ENCODE results near the gene DPM2.

Gene DPM2

DNA sequence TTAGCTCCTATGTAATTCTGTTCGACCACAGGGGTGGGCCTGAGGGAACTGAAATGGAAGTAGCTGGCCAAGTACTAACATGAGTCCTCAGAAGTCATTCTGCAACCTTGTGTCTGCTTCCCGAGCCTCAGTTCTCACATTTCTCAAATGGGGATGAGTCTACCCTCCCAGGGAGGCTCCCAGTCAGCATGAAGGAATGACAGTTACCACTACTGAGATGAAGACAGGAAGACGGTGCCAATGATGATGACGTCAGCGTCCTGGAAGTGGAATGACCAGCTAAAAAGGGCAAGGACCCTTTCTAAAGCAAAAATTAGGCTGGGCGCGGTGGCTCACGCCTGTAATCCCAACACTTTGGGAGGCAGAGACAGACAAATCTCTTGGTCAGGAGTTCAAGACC lies 13.9 kb downstream of the DPM2 start:
- in situ Hi-C loops (cut with MboI; ENCODE audit: low sequenced_read_pairs) = loop anchor here (25.0 kb wide), 2 partner anchors 411 to 711 kb away; no protein-coding TSS in a partner anchor

DNA sequence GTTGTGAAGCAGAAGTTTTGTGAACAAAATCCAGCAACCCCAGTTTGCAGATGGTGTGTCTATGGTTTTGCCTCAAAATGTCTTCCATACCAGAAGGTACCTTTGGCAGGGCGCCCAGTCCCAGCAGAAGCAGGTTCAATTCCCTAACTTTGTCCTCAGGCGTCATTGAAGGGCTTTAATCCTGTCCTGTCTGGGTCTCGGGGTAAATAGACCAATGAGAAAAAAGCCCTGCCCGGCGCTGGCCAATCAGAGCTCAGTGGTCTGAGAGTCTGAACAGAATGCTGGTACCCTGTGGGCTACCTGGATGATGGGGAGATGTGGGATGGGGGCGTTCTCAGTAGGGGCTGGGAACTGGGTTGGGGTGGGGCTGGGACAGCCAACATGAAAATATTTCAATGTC lies 14.6 kb downstream of the DPM2 start:
- in situ Hi-C loops (cut with MboI; ENCODE audit: low sequenced_read_pairs) = loop anchor here (25.0 kb wide), 2 partner anchors 411 to 711 kb away; no protein-coding TSS in a partner anchor

- in situ Hi-C loops (cut with MboI; ENCODE audit: low sequenced_read_pairs) = loop anchor here (25.0 kb wide), 2 partner anchors 409 to 709 kb away; no protein-coding TSS in a partner anchor
These were observed 16.0 kb downstream of the DPM2 start for GRCh38 chr9:127921557-127922120.

DNA sequence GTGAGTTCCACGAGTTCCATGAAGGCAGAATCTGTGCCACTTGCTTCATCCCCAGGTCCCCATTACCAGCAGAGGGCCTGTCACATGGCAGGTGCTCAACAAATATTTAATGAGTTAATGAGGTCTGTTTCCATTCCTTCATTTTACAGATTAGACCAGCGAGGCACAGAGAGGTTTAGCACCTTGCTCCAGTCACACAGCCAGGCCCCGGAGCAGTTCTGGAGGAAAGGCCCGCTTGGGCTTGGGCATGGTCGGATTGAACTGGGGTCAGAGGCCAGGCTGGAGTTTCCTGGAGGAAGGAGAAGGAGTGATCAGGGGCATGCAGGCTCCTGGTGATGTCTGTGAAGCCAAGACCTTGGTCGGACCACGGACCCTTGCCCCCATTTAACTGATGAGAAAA lies 16.9 kb downstream of the DPM2 start:
- in situ Hi-C loops (cut with MboI; ENCODE audit: low sequenced_read_pairs) = loop anchor here (25.0 kb wide), 2 partner anchors 408 to 708 kb away; no protein-coding TSS in a partner anchor

DNA sequence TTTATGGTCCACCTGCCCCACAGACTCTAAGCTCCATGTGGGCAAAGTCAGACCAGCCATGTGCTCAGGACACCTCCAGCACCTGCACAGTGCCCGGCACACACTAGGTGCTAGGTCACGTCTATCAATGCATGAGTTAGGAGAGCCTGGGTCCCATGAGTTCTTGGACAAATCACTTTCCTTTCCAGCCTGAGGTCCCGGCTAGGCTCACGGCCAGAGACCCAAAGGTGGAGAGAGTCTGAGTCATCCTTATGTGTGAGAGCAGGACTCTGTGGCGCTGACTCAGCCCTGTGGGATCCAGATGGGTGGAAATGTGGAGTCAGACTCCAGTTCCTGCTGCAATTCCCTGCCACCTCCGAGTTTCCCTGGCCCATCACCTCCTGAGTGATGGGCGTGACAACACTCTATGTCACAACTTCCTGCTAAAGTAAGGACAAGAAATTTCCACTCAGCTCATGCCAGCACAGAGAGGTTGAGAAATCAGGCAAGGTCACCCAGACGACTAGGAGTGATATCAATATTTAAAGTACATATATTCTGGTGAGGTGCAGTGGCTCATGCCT lies 18.3 kb downstream of the DPM2 start:
- in situ Hi-C loops (cut with MboI; ENCODE audit: low sequenced_read_pairs) = loop anchor here (25.0 kb wide), 2 partner anchors 407 to 707 kb away; no protein-coding TSS in a partner anchor

DNA sequence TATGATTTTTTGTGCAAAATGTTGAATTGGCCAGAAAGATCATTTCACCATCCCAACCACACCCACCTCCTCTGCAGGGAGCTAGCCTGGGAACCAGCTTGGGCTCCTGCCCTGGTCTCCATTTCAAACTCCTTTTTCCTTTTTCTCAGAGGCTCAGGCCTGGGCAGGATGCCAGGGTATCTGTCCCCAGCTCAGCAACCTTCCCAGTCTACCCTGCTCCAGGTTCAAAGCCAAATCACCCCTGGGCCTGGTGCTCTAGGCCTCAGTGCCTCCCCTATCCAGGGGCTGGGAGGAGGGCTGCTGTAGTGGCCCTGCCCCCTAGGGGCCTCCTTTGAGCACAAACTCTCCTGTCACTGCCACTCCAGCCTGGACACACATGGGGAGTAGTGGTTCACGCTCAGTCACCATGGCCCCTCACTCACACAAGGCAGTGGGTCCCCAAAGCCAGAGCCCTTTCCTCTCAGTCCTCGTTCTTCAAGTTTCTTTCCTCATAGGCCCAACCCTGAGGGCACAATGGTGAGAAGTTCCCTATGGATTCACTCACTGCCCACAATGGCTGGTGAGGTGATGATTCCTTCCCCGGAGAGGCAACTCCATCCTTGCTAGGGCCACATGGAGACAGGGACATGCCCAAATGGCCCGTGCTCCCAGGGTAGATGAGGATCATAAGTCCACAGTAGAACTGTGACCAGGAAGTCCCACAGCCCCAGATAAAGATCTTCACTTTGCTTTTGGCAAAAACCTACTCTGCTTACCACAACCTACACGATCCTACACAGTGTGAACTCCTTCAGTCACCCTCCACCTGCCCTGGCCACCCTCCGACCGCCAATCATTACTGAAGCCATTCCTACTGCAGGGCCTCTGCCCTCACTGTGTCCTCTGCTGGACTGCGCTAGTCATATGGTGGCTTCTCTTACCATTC lies 19.2 kb downstream of the DPM2 start:
- in situ Hi-C loops (cut with MboI; ENCODE audit: low sequenced_read_pairs) = loop anchor here (25.0 kb wide), 2 partner anchors 406 to 706 kb away; no protein-coding TSS in a partner anchor

DNA sequence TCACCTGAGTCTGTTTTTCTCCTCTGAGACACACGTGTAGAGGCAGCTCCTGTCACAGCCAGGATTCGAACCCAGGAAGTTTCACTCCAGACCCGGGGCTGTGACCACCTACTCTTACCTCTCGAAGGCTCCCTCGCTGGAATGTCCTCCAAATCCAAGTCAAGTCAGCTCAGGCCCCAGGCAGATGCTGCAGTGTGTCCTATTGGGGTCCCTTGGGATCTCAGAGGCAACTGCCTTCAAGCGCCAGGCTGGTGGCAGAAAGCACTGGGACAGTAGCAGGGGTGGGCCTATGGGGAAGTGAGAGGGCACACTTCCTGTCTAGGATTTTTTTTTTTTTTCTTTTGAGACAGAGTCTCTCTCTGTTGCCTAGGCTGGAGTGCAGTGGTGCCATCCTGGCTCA lies 20.1 kb downstream of the DPM2 start:
- in situ Hi-C loops (cut with MboI; ENCODE audit: low sequenced_read_pairs) = loop anchor here (25.0 kb wide), 2 partner anchors 405 to 705 kb away; no protein-coding TSS in a partner anchor

DNA sequence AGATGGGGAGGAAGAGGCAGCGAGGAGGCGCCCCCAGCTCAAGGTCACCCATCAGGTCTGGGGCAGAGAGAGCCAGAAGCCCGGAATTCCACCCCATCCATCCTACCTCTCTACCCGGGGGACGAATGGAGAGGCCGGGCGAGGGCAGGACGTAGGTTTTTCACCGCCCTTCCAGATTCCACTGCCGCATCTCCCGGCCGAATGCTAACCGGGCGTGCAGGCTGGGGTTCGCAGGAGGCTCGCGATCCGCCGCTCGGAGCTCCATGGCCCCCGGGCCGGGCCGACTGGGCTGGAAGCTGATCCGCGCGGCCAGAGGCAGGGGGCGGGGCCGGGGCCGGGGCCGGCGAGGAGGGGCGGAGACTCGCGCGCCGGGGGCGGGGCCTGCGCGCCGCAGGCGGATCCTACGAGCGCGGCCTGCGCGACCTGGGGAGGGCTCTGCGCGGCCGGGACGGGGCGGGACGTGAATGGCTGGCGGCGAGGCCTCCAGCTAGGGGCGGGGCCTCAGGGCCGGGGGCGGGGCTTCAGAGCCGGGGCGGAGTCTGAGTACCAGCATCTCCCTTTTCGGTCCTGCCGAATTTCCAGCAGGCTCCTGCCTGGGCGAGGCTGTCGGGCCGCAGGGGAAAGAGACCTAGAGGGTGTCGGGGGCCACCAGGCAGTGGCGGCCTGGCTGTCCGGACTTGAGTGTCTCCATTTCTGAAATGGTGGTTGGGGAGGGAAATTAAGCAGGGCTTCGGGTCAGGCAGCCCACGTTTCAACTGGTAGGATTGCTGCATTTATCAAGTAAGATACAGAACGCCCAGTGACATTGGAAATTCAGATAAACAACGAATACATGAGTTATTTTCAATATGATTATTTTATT lies 20.7 kb downstream of the DPM2 start, which contains the start of gene ST6GALNAC4:
Gene ST6GALNAC4, minus strand, starts transcription at position 322 of the 862 bp plus-strand sequence. CDS start 622 bp downstream, outside the sequence.
- in situ Hi-C loops (cut with MboI; ENCODE audit: low sequenced_read_pairs) = loop anchor here (25.0 kb wide), 2 partner anchors 405 to 705 kb away; no protein-coding TSS in a partner anchor

- in situ Hi-C loops (cut with MboI; ENCODE audit: low sequenced_read_pairs) = loop anchor here (25.0 kb wide), 2 partner anchors 404 to 704 kb away; no protein-coding TSS in a partner anchor
These were observed 21.6 kb downstream of the DPM2 start for GRCh38 chr9:127915801-127916719.

- in situ Hi-C loops (cut with MboI; ENCODE audit: low sequenced_read_pairs) = loop anchor here (25.0 kb wide), 2 partner anchors 403 to 703 kb away; no protein-coding TSS in a partner anchor
These were observed 22.3 kb downstream of the DPM2 start for GRCh38 chr9:127915325-127915752.

GRCh38 chr9:127913682-127914081 lies 24.0 kb downstream of the DPM2 start:
- in situ Hi-C loops (cut with MboI; ENCODE audit: low sequenced_read_pairs) = loop anchor here (25.0 kb wide), 2 partner anchors 401 to 701 kb away; no protein-coding TSS in a partner anchor

- in situ Hi-C loops (cut with MboI; ENCODE audit: low sequenced_read_pairs) = loop anchor here (25.0 kb wide), 2 partner anchors 401 to 701 kb away; no protein-coding TSS in a partner anchor
These were observed 24.8 kb downstream of the DPM2 start for GRCh38 chr9:127912882-127913281.

- in situ Hi-C loops (cut with MboI; ENCODE audit: low sequenced_read_pairs) = loop anchor here (25.0 kb wide), 2 partner anchors 400 to 700 kb away; no protein-coding TSS in a partner anchor
These were observed 25.4 kb downstream of the DPM2 start for GRCh38 chr9:127912296-127912695.

DNA sequence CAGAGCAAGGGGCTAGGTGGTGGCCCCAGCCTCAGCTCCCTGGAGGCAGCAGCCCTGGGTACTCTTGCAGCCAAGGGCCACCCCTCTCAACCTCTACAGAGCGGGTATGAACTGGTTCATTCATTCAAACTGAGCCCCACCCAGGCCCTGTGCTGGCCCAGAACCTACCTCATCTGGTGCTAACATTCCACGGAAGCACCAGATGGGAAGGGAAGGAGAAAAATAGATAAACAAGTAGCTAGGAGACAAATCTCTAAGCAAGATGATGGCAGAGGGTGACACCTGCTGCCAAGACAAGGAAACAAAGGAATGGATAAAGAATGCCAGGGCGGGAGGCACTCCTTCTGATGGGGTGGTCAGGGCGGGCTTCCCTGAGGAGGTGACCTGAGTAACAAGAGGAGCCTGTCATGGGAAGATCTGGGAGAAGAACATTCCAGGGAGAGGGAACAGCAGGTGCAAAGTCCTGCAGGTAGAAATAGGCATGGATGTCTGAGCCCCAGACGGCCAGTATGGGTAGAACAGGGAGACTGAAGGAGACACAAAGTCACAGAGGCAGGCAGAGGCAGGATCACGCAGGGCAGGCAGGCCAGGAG lies 26.9 kb downstream of the DPM2 start:
- in situ Hi-C loops (cut with MboI; ENCODE audit: low sequenced_read_pairs) = loop anchor here (25.0 kb wide), 2 partner anchors 398 to 698 kb away; no protein-coding TSS in a partner anchor

DNA sequence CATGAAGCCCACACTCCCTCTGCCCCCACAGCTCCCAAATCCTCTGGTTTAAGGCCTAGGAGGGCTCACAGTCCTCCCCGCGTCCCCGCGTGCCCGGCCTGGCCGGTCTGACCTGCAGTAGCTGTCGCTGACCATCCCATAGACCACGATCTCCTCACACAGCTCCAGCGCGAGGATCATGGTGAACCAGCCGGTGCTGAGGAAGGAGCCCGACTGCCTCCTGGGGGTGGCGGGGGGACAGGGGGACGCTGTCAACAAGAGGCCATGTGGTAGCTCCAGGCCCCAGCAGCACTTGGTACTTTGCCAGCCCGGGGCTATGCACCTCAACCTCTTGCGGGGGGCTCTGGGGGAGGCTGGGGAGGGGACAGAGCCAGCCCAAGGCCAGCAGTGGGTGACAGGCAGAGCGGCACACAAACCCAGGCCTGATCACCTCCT lies 27.8 kb downstream of the DPM2 start:
- in situ Hi-C loops (cut with MboI; ENCODE audit: low sequenced_read_pairs) = loop anchor here (25.0 kb wide), 2 partner anchors 398 to 698 kb away; no protein-coding TSS in a partner anchor

- in situ Hi-C loops (cut with MboI; ENCODE audit: low sequenced_read_pairs) = loop anchor here (25.0 kb wide), 2 partner anchors 396 to 696 kb away; no protein-coding TSS in a partner anchor
These were observed 29.1 kb downstream of the DPM2 start for GRCh38 chr9:127908660-127908926.

DNA sequence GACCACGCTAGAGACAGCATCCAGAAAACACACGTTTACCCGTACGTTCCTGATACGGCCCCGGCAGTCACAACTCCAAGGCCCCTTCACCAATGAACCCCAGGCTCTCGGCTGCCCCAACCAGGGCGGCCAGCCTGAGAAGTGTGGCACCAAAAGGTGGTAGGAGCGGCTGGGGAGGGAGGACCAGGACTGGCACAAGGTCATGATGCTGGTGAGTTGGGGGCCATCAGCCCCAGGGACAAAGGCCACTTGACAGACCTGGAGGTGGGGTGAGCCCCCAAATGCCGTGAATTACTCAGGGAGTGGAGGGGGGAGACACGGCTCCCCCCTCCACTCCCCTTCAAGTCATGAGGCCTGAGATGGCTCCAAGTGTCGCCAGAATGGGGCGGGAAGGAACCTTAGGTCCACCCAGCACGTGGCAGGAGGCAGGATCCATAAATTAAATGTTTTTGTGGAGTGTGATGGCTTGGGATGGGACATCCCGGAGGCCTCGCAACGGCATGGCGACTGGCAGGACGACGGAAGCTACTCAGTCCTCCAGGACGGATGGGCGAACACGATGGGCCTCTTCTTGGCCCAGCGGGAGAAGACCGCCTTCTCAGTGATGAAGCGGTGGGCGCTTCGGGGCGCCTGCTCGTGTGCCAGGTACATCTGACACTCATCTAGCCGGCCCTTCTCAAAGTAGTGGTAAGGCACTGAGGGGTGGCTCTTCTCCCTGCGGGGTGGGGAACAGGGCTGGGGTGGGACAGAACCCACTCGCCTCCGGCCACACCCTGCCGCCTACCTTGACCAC lies 29.6 kb downstream of the DPM2 start:
- in situ Hi-C loops (cut with MboI; ENCODE audit: low sequenced_read_pairs) = loop anchor here (25.0 kb wide), 2 partner anchors 396 to 696 kb away; no protein-coding TSS in a partner anchor

Measured in HL-60/S4 treated with retinoic acid at 250 ng/mL for 4 days and 3 days (cell line).